Measurements from ENCODE around the gene TMEM151B. TPM values are rescaled to one million over a fixed set of nuclear protein-coding genes. Genes with fewer than 3 reads are reported as not detected.

TMEM151B gene
- total RNA-seq, 1 donor from 2014 or later, result not detected

GRCh38 chr6:44339301-44339700 is 69.1 kb downstream of the TMEM151B start:
- POLR2A ChIA-PET, result interaction anchor here (1.0 kb wide), 1 partner anchor 48 kb away, joined by 3 read pairs; the partner anchor contains the start of gene CDC5L
- no peaks in the 10 kb centered on the region for H3K4me1 Mint-ChIP-seq
- no peak for TF ChIP-seq CTCF (IDR thresholded peaks at IDR 0.05)
- no peaks in the 10 kb centered on the region for H3K36me3 Mint-ChIP-seq (ENCODE audit: low read depth)
- ATAC-seq (ENCODE audit: low read depth) (no peak), DNase-seq (no peak)
- H3K9me3 Mint-ChIP-seq, result no peaks in the 10 kb centered on the region
- H3K27ac Mint-ChIP-seq, result no peak overlapping the region
- intact Hi-C loops (cut with micrococcal nuclease), result loop anchor here (5.0 kb wide), 2 partner anchors 117 to 567 kb away; partner anchors contain the start of genes SLC29A1 and VEGFA
- H3K27me3 Mint-ChIP-seq, result peaks cover 30% of the 10 kb centered on the region
- H3K4me3 Mint-ChIP-seq, result no peak overlapping the region
- CTCF ChIA-PET, result interaction anchor here (1.1 to 5.2 kb wide), 6 partner anchors 48 to 243 kb away, joined by 3 to 39 read pairs (median 12); partner anchors contain the start of gene CDC5L

GRCh38 chr6:44339763-44340625 is 69.7 kb downstream of the TMEM151B start:
- H3K4me1 Mint-ChIP-seq, result no peaks in the 10 kb centered on the region
- H3K4me3 Mint-ChIP-seq, result no peak overlapping the region
- H3K36me3 Mint-ChIP-seq (ENCODE audit: low read depth), result no peaks in the 10 kb centered on the region
- ChIA-PET POLR2A (no interaction called here), CTCF (interaction anchor here (1.1 to 5.2 kb wide), 6 partner anchors 47 to 243 kb away, joined by 3 to 39 read pairs (median 12); partner anchors contain the start of gene CDC5L)
- H3K27ac Mint-ChIP-seq, result no peak overlapping the region
- peaks cover 37% of the 10 kb centered on the region for H3K27me3 Mint-ChIP-seq
- ATAC-seq (ENCODE audit: low read depth) (no peak), DNase-seq (no peak)
- no peaks in the 10 kb centered on the region for H3K9me3 Mint-ChIP-seq
- TF ChIP-seq CTCF (IDR thresholded peaks at IDR 0.05), result no peak
- intact Hi-C loops (cut with micrococcal nuclease), result loop anchor here (5.0 kb wide), 2 partner anchors 118 to 568 kb away; partner anchors contain the start of genes SLC29A1 and VEGFA

- POLR2A ChIA-PET, result no interaction called here
- DNase-seq (no peak), ATAC-seq (ENCODE audit: low read depth) (no peak)
- Mint-ChIP-seq H3K4me1 (no peaks in the 10 kb centered on the region), H3K36me3 (ENCODE audit: low read depth) (no peaks in the 10 kb centered on the region), H3K4me3 (no peak overlapping the region), H3K9me3 (no peaks in the 10 kb centered on the region), H3K27me3 (peaks cover 42% of the 10 kb centered on the region), H3K27ac (no peak overlapping the region)
- CTCF ChIA-PET, result interaction anchor here (1.2 kb wide), 1 partner anchor 190 kb away, joined by 3 read pairs; no protein-coding TSS in a partner anchor
- intact Hi-C loops (cut with micrococcal nuclease), result no loop called here
- no peak for TF ChIP-seq CTCF (IDR thresholded peaks at IDR 0.05)
Measured at GRCh38 chr6:44341095-44341890, 71.0 kb downstream of the TMEM151B start.

GRCh38 chr6:44342052-44342451 is 71.8 kb downstream of the TMEM151B start:
- ChIA-PET POLR2A (no interaction called here), CTCF (interaction anchor here (1.2 kb wide), 1 partner anchor 191 kb away, joined by 3 read pairs; no protein-coding TSS in a partner anchor)
- Mint-ChIP-seq H3K27ac (no peak overlapping the region), H3K4me3 (no peak overlapping the region), H3K9me3 (no peaks in the 10 kb centered on the region), H3K27me3 (peaks cover 44% of the 10 kb centered on the region), H3K4me1 (no peaks in the 10 kb centered on the region), H3K36me3 (ENCODE audit: low read depth) (no peaks in the 10 kb centered on the region)
- ATAC-seq (ENCODE audit: low read depth), result no peak
- intact Hi-C loops (cut with micrococcal nuclease), result no loop called here
- DNase-seq, result no peak
- TF ChIP-seq CTCF (IDR thresholded peaks at IDR 0.05), result no peak
